GM12872 (cell line): Measurements from ENCODE around the gene GALNT10.

ENCODE experiments used
- TF ChIP-seq, protein P1 (sequence below): IDR thresholded peaks from 3 replicates; pipeline ENCODE4 v1.5.1; 2011; ENCODE audit warnings: low read depth, mild to moderate bottlenecking, low read length, moderate library complexity; ENCODE audit not compliant: insufficient read depth

GALNT10 gene

DNA sequence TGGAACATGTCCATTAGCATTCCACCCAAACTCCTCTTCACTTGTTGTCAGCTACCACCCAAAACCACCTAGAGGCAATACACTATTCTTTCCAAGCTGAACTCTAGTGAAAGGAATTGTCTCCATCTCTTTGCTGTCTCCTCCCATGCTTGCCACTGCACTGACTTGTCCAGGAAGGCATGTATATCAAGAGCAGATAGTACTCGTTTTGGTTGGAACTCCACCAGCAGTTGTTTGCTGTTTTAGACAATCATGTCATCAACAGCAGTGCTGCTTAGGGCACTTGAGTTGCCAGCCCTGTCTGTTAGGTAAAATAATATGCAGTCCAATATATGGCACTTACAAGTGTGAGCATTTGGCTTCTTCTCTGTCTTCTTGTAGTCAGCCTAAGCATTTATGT is 175.3 kb downstream of the GALNT10 start:
- TF ChIP-seq, protein P1, sequence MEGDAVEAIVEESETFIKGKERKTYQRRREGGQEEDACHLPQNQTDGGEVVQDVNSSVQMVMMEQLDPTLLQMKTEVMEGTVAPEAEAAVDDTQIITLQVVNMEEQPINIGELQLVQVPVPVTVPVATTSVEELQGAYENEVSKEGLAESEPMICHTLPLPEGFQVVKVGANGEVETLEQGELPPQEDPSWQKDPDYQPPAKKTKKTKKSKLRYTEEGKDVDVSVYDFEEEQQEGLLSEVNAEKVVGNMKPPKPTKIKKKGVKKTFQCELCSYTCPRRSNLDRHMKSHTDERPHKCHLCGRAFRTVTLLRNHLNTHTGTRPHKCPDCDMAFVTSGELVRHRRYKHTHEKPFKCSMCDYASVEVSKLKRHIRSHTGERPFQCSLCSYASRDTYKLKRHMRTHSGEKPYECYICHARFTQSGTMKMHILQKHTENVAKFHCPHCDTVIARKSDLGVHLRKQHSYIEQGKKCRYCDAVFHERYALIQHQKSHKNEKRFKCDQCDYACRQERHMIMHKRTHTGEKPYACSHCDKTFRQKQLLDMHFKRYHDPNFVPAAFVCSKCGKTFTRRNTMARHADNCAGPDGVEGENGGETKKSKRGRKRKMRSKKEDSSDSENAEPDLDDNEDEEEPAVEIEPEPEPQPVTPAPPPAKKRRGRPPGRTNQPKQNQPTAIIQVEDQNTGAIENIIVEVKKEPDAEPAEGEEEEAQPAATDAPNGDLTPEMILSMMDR, result no peak

- TF ChIP-seq, protein P1, result no peak
Observed at GRCh38 chr5:154366353-154366752, 175.8 kb downstream of the GALNT10 start.

- TF ChIP-seq, protein P1, result no peak
Observed at GRCh38 chr5:154367101-154367500, 176.6 kb downstream of the GALNT10 start.

DNA sequence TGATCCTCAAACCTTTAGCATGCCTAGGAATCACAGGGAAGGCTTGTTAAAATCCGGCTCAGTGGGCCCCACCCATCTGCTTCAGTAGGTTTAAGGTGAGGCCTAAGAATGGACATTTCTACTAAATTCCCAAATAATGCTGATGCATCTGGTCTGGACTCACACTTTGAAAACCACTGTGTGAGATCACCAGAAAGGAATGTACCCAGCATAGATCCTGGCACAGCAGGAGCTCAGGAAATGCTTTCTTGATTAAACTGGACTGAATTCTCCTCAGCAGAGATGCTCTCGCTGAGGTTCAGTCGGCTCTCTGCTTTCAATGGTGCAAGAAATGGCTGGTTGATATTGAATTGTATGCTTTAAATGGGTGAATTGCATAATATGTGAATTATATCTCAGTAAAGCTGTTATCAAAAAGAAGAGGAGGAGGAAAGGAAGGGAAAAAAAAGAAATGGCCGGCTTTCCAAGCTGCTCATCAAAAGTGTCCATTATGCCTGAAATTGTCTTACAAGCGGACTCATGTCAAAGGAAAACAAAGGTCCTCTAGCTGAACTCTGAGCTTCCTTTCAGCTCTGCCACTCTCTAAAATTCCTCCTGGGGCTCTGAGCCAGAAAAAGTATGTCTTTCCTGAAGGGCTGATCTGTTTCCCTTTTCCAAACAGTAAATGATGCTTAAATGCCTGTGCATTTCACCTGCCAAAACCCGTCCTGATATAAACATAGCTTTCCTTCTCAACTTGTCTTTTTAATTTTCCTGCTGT is 177.7 kb downstream of the GALNT10 start:
- TF ChIP-seq, protein P1, result no peak

DNA sequence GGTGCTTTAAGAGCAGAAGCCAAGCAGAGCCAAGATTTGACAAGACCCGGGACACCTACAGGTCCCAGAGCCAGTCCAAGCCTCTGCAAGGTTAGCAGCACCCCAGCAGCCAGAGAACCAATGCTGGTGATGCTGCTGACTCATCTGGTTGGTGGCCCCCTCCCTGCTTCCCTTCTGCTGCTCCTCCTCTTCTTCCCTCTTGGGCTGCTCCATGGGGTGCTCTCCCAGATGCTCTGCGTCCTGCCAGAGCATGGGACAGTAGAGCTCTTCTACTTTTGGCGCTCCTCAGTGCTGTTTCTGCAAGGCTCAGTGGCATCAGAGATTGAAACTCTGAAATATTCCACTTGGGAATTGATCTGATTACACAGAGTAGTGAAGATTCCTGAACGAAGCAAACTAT is 179.1 kb downstream of the GALNT10 start:
- TF ChIP-seq, protein P1, result no peak

- TF ChIP-seq, protein P1, result no peak
Observed at GRCh38 chr5:154370119-154370518, 179.6 kb downstream of the GALNT10 start.

DNA sequence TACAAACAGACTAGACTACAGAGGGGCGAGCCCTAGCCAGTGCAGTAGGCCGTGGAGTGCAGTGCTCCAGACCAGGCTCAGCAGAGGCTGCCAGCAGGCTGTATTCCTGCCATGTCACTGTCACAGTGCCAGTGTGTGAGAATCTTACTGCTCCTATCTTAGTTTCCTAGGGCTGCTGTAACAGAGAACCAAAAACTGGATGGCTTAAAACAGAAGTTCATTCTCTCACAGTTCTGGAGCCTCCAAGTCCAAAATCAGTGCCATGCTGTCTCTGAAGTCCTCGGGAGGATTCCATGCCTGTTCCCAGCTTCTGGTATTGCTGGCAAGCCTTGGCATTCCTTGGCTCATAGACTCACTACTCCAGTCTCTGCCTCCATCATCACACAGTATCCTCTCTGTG is 180.3 kb downstream of the GALNT10 start:
- TF ChIP-seq, protein P1, result no peak
